Adipose tissue (tissue), 3 donors: Measurements from ENCODE around the gene CMIP. TPM values are rescaled to one million over a fixed set of nuclear protein-coding genes. Genes with fewer than 3 reads are reported as not detected.

Experiments
- H3K27ac ChIP-seq: one replicate; pipeline ENCODE4 v1.5.1; 2013; ENCODE audit warnings: low read depth, low read length
- WGBS, 3 donors: extraction: QIAGEN DNeasy Blood & Tissue Kit; methylation state at CpG; one replicate each; pipeline ENCODE4 v1.1.7; 2013; 5-methylcytosine and 5-hydroxymethylcytosine counted together
- polyA plus RNA-seq, 3 donors: library from polyadenylated mRNA; stranded (reverse); fragments of 200-250 nt; gene quantifications; one replicate each; pipeline ENCODE4 v1.2.3, GENCODE V29; 2013
- donor health status: healthy with polysubstance abuse.
- donor health status: Bipolar disorder and iron deficiency.
- donor health status: healthy.

The CMIP gene
- polyA plus RNA-seq, 3 donors: 9.2 to 22.9 (median 13.3) TPM

DNA sequence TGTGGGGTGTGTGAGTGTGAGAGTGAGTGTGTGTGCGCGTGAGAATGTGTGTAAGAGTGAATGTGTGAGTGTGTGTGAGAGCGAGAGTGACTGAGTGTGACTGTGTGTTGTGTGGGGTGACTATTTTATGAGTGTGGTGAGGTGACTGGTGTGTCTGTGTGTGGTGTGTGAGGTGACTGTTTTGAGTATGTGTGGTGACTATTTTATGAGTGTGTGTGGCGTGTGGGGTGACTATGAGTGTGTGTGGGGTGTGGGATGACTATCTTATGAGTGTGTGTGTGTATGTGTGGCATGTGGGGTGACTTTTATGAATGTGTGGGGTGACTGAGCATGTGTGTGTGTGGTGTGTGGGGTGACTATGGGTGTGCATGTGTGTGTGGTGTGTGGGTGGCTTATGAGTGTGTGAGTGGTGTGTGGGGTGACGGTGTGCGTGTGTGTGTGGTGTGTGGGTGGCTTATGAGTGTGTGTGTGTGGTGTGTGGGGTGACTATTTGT is 181.6 kb downstream of the CMIP start:
- no peak overlapping the region for H3K27ac ChIP-seq
- 76 to 81% (median 77%) methylated on average over 6 of the region's 6 CpGs for WGBS, 3 donors

- 94 to 97% (median 95%) methylated on average over 6 of the region's 6 CpGs for WGBS, 3 donors
- no peak overlapping the region for H3K27ac ChIP-seq
Observed at GRCh38 chr16:81627024-81627423, 182.4 kb downstream of the CMIP start.

DNA sequence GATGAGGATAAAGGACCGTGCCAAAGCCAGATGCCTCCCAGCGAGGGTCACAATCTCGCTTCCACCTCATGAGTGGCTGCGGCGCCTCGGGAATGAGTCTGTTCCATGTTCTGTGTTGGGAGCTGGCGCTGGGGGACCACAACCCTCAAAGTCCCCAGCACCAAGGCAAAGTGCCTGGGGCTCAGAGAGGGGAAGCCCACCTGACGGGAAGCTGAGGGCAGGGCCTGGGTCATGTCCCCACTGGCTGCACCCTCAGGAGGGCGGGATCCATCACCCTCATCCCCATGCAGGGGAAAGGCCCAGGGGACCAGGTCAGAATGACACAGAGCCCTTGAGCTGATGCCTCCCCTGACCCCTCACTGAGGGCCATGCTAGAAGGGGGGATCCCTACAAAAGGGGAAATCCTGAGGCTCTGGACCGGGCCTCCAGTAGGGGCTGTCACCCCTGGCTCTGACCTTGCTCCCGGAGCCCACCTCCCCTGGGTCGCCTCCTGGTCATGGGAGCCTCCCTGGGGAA is 183.2 kb downstream of the CMIP start:
- 90 to 93% (median 93%) methylated on average over 12 of the region's 12 CpGs for WGBS, 3 donors

GRCh38 chr16:81629034-81629802 is 184.6 kb downstream of the CMIP start:
- WGBS, 3 donors: 81 to 90% (median 87%) methylated on average over 25 to 26 of the region's 26 CpGs
- H3K27ac ChIP-seq: no peak overlapping the region

More for the DNA sequence above, 183.2 kb downstream of the CMIP start:
- no peak overlapping the region for H3K27ac ChIP-seq

- no peak overlapping the region for H3K27ac ChIP-seq
- 95 to 96% (median 95%) methylated on average over 18 of the region's 18 CpGs for WGBS, 3 donors
Observed at GRCh38 chr16:81629896-81630634, 185.5 kb downstream of the CMIP start.

DNA sequence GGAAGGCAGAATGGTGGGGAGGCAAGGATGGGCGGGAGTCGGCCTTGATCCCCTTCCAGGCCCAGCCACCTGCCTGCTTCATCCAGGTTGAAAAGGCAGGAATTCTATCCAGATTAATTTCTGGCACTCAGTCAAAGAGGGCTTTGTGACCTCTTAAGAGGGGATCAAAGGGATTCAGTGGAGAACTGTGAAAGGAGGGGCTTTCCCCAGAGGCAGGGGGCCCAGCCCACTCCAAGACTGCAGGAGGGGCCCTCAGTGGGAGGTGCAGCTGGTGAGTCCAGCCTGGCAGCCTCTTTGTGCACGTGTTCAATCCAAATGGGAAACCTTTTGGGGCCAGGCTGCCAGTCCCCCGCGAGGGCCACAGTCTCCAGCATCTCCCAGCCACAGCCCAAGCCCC is 186.0 kb downstream of the CMIP start:
- 79 to 84% (median 80%) methylated on average over 5 of the region's 5 CpGs for WGBS, 3 donors
- H3K27ac ChIP-seq: no peak overlapping the region

- 71 to 84% (median 72%) methylated on average over 18 of the region's 18 CpGs for WGBS, 3 donors
- no peak overlapping the region for H3K27ac ChIP-seq
Observed at GRCh38 chr16:81632392-81633146, 188.0 kb downstream of the CMIP start.

DNA sequence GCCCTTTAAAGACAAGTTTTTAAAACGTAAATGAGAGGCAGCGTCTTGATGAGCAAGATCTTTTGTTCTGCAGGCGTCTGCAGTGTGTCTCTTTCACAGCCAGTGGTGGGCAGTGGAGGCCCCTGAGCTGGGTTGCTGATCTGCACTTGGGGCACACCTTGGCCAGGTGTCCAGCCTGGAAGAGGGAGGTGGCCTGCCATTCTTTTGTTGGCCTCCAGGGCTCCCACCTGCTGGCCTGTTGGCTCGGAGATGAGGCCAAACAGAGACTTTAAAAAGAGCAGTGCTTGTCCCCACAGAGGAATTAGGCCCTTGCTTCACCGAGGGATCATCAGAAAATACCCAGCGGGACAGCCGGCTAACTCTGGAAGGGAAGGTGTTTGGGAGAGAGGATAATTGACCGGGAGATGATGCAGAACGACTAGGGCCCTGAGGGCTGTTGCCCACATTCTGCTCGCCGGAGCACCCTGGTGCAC is 188.6 kb downstream of the CMIP start:
- 70 to 80% (median 74%) methylated on average over 11 of the region's 11 CpGs for WGBS, 3 donors
- no peak overlapping the region for H3K27ac ChIP-seq

DNA sequence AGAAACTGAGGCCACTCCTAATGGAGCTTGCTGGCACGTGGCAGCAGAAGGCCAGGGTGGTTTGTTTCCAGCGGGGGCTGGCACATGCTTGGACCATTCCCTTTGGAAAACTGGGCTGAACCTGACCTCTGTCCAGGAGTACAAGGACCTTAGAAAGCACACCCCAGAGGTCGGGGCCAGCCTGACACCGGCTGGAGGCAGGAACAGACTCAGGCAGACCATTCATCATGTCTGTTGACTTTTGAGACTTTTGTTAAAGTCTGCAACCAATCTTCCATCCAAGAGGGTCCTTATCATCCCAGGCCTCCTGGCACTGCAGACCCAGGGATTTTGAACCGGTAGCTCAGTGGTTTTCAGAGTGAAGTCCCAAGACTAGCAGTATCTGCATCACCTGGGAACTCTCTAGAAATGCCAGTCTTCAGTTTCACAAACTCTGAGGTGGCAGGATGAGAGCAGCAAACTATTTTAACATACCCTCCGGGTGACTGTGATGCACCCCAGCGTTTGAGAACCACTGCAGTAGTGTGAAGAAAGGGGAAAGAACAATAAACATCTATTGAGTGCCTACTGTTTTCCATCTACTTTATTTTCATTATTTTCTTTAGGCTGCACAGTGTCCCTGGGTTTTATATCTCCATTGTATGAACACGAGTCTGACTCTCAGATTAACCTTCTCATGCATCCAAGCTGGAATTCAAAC is 189.2 kb downstream of the CMIP start:
- H3K27ac ChIP-seq: no peak overlapping the region
- WGBS, 3 donors: 62 to 74% (median 74%) methylated on average over 8 of the region's 8 CpGs

DNA sequence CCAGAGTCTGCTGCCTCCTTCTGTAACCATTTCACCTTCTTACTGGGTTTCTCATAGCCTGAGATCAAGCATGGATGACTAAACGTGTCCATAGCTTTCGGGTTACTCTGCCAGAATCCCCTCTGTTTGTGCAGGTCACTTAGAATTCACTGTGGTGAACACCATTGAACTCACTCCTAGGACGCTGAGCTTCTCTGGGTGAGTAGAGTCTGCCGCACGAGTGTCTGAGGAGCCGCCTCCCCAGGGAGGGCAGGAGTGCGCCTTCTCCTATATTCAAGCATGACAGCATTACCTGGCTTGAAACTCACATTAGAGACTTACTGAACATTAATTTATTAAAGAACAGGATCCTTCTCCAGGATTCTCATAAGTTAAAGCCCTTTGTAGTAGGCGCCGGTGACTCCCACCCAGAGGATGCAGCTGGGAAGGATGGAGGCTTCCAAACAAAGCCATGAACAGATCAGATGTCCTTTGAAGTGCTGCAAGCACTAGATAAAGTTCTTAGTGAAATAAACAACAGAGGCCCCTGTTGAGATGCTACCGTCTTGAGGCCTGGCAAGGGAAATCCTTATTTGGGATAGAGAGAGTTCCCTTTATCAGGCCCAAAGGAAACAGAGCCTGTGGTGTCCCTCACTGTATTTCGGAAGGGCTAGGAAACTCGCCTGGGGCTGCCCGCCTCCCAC is 189.9 kb downstream of the CMIP start:
- WGBS, 3 donors: 55 to 73% (median 59%) methylated on average over 13 of the region's 13 CpGs
- H3K27ac ChIP-seq: no peak overlapping the region

DNA sequence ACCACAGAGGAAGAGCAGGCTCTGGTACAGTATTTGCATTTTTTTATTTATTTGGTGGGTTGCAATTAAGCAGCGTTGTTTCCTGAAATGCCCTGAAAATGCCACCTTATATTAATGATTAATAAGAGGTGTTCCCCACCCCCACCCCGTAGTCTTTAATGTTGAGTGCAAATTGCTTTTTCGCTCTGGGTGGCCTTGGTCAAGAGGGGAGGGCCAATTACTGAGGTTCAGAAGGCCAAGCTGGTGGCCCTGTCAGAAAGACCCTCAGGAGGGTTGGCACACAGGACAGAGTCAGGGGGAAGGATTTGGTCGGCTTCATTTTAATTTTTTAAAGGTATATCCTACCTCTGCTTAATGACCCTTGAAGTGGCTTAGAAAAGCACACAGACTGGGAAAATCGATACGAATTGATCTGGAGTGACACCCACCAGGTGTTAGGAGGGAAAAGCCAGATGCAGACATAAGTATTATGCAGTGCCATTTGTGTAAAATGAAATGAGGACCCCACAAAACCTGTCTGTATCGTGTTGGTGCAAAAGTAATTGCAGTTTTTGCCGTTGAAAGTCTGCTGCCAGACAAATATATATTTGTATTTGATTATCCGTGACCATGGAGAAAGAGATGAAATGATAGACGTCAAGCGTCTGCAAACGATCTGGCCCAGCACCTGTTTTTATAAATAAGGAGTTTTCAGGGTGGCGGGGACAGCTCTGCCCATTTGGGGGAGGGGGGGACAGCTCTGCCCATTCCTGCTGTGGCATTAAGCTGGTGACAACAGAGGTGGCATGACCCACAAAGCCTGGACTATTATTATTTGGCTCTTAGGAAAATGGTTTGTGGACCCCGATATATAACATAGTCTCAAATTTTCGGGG is 190.7 kb downstream of the CMIP start:
- WGBS, 3 donors: 44 to 82% (median 80%) methylated on average over 15 of the region's 15 CpGs
- no peak overlapping the region for H3K27ac ChIP-seq

- no peak overlapping the region for H3K27ac ChIP-seq
- 55 to 73% (median 62%) methylated on average over 16 of the region's 16 CpGs for WGBS, 3 donors
Observed at GRCh38 chr16:81636298-81636993, 191.8 kb downstream of the CMIP start.

- 92 to 94% (median 92%) methylated on average over 15 of the region's 15 CpGs for WGBS, 3 donors
- H3K27ac ChIP-seq: no peak overlapping the region
Observed at GRCh38 chr16:81637336-81638235, 193.0 kb downstream of the CMIP start.

- 73 to 89% (median 81%) methylated on average over 13 of the region's 13 CpGs for WGBS, 3 donors
- no peak overlapping the region for H3K27ac ChIP-seq
Observed at GRCh38 chr16:81638286-81638945, 193.8 kb downstream of the CMIP start.

- no peak overlapping the region for H3K27ac ChIP-seq
- 73 to 89% (median 78%) methylated on average over 8 of the region's 8 CpGs for WGBS, 3 donors
Observed at GRCh38 chr16:81639348-81639747, 194.7 kb downstream of the CMIP start.
